ENCODE measurements around the gene CDH23.

Gene CDH23

GRCh38 chr10:71632896-71633600 is 236.3 kb downstream of the CDH23 start:
- no peak for DNase-seq

- no peak for DNase-seq
Observed at GRCh38 chr10:71633920-71634319, 237.2 kb downstream of the CDH23 start.

- DNase-seq: no peak
Observed at GRCh38 chr10:71634531-71635164, 237.9 kb downstream of the CDH23 start.

- DNase-seq: no peak
Observed at GRCh38 chr10:71635251-71635866, 238.6 kb downstream of the CDH23 start.

GRCh38 chr10:71635867-71636266 is 239.1 kb downstream of the CDH23 start:
- no peak for DNase-seq

- DNase-seq: no peak
Observed at GRCh38 chr10:71636588-71636987, 239.9 kb downstream of the CDH23 start.

GRCh38 chr10:71637305-71637704 is 240.6 kb downstream of the CDH23 start:
- no peak for DNase-seq

- no peak for DNase-seq
Observed at GRCh38 chr10:71638064-71638821, 241.5 kb downstream of the CDH23 start.

GRCh38 chr10:71638822-71639719 is 242.4 kb downstream of the CDH23 start:
- no peak for DNase-seq

- no peak for DNase-seq
Observed at GRCh38 chr10:71640607-71641006, 243.9 kb downstream of the CDH23 start.

GRCh38 chr10:71641449-71641848 is 244.7 kb downstream of the CDH23 start:
- DNase-seq: no peak

GRCh38 chr10:71641986-71642385 is 245.3 kb downstream of the CDH23 start:
- no peak for DNase-seq

- no peak for DNase-seq
Observed at GRCh38 chr10:71643904-71644303, 247.2 kb downstream of the CDH23 start.

- no peak for DNase-seq
Observed at GRCh38 chr10:71644307-71645180, 247.8 kb downstream of the CDH23 start.

- no peak for DNase-seq
Observed at GRCh38 chr10:71645185-71645584, 248.5 kb downstream of the CDH23 start.

- no peak for DNase-seq
Observed at GRCh38 chr10:71646037-71646436, 249.3 kb downstream of the CDH23 start.

GRCh38 chr10:71646592-71647292 is 250.0 kb downstream of the CDH23 start:
- DNase-seq: no peak

GRCh38 chr10:71647526-71648253 is 251.0 kb downstream of the CDH23 start:
- DNase-seq: no peak

GRCh38 chr10:71648254-71648932 is 251.7 kb downstream of the CDH23 start:
- no peak for DNase-seq
